ENCODE results near the gene AATK.

DNA sequence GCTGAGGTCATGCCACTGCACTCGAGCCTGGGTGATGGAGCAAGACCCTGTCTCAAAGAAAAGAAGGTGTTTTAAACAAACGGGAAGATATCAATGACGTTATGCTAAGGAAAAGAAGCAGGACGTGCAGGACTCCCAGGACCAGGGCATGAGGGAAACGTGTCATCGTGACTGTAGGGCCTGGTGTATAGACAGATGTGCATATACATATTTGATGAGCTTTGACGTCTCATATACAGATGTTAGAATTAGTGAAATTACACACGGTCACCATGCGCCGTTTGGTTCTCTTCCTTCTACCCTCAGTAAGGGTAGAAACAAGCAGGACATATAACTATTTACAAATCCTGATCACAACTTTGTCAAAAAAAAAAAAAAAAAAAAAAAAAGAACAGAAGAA is 18.3 kb downstream of the AATK start:
- TF ChIP-seq, protein P1, sequence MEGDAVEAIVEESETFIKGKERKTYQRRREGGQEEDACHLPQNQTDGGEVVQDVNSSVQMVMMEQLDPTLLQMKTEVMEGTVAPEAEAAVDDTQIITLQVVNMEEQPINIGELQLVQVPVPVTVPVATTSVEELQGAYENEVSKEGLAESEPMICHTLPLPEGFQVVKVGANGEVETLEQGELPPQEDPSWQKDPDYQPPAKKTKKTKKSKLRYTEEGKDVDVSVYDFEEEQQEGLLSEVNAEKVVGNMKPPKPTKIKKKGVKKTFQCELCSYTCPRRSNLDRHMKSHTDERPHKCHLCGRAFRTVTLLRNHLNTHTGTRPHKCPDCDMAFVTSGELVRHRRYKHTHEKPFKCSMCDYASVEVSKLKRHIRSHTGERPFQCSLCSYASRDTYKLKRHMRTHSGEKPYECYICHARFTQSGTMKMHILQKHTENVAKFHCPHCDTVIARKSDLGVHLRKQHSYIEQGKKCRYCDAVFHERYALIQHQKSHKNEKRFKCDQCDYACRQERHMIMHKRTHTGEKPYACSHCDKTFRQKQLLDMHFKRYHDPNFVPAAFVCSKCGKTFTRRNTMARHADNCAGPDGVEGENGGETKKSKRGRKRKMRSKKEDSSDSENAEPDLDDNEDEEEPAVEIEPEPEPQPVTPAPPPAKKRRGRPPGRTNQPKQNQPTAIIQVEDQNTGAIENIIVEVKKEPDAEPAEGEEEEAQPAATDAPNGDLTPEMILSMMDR (IDR thresholded peaks at IDR 0.05 in 8 of 11, conservative IDR thresholded peaks at IDR 0.05 in 3 of 11) = no peak
- TF ChIP-seq POLR2A (IDR thresholded peaks at IDR 0.05) = no peak
